AG20443 (cell line): ENCODE data around the gene PRKN.

ENCODE experiments used
- DNase-seq: peaks from one replicate; pipeline ENCODE4 v3.0.0; 2012; ENCODE audit warnings: low spot score, mixed read lengths

The PRKN gene

DNA sequence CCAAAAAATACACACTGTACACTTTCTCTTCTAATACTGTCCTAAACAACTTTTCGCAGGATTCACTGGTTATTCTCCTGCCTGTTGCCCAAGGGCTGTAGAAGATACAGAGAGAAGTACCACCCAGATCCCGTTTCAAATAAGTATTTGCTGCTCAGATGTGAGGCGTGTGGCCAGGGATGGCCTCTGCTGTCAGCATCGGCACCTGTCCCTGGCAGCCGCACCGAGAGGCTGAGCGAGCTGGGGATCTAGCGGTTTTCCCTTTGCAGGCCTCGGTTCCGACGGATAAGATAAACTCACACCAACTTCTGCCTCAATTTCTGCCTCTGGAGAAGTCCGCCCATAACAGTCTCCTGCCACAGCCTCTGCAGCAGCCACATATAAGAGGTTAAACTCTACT, 768.5 kb downstream of the PRKN start:
- no peak for DNase-seq

DNA sequence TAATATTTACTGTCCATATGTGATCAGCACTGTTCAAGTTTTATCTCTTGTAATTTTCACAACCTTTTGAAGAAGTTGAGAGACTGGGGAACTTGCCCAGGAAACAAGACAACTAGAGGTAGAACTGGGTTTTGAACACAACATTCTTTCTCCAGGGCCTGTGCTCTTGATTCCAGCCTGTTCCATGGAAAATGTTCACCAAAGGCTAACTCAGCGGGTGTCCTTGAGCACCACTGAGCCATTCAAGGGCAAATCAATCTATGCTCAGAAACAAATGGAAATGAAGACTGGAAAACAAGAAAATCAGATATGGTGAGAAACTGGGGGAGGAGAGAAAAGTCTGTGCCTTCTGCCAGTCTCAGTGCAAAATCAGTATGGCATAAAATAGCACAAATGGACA, 771.5 kb downstream of the PRKN start:
- DNase-seq, result no peak

DNA sequence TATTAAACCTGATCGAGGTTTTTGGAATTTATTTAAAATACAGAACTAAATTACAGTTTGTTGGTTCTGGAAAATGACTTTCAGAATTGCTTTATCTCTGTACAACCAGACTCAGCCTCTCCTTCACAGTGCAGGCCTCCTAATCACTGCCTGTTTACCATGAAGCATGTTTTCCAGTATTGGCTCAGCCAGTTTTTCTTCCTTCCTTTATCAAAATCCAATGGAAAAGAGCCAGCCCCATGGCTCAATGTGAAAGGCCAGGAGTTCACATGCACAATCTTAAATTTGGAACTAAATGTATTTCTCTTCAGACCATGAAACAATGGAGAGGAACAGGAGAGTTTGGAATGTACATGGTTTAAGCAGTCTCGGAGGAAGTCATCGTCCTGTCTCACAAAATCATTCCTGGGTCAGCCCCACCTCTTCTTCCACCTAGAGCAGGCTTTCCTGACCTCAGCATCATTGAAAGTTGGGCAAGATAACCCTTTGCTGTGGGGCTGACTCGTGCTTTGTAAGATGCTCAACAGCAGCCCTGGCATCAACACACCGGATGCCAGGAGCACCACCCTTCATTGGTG, 772.8 kb downstream of the PRKN start:
- no peak for DNase-seq

DNA sequence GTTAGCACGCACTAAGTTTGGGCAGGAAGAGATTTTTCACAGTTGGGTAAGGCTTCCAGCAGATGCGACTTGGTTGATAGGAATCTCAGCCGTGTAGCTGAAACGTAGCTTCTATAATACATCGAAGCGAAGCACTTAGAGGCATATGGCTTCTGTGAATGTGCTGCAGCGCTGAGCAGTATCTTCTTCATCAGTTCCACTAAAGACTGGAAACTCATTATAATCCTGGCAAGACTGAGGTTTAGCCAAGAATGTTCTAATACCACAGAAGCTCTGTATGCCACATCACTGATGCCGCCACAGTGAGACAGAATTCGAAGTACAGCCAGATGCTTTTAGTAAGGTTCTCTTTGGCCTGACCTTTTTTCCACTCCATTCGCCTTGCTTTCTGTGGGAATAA, 773.5 kb downstream of the PRKN start:
- no peak for DNase-seq

DNA sequence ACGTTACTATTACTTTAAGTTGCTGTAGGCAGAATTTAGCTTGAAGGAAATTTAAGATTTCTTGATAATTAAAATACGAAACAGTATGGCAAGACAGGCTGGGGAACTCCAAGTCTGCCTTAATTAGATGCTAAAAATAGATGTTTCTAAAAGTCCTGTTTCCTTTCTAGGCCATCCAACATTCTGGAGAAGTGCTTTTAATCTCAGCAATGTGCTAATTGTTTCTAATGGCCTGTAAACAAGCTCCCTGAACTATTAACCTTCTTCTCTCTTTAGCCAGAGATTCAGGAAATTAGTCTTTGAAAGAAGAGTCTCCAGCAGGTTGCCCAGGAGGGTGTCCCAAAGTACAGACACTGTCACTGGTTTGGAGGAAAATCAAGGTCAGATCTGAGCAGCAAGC, 776.4 kb downstream of the PRKN start:
- DNase-seq, result no peak

DNA sequence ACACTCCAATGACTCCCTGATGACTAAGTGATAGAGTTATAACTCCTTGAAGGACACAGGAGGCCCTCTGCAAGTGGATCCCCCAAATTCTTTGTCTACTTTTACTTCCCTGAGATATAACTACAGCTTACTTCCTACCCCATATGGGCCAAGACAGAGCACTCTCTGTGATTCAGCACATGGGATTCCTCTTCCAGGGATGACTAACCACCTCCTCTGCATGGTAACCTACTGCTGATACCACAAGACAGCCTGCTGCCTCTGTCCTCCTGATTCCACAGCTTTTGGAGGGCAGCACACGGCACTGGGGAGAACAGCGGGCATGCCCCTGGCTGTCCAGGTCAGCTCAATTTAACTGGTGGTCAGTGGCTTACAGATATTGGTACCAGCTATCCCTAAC, 778.0 kb downstream of the PRKN start:
- peak; percentile 28 for DNase-seq

DNA sequence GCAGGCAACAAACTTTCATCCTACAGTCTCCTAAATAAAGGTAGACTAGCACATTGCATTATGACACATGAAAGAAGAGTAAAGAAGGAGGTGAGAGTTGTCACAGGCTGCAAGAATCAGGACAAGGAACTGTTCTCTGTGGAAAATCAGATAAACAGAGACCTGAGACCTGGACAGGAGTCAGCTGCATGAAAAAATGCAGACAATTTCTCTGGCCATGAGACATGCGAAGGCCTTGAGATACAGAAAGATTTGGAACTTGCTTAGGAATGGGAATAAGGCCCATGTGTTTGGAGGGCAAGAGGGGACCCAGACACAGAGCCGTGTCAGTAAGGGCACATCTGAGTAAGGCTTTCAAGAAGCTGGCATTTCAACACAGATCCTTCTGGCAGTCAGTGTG, 779.1 kb downstream of the PRKN start:
- no peak for DNase-seq

DNA sequence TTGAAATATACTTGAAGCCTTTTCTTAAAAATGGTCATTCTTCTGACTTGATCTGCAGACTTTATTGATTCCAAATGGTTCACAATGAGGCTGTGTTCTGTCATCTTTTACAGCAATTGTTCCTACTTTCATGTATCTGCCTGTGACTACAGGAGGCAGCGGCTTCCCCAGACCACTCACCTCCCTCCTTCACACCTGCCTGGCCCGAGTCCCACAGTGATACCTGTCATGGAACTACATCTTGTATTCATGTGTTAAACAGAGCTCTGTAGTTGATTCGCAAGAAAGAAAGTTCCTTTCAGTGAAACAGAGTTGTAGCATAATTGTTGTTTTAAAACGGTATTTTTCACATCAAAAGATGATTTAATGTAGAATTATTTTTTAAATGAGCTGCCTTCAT, 780.2 kb downstream of the PRKN start:
- no peak for DNase-seq

DNA sequence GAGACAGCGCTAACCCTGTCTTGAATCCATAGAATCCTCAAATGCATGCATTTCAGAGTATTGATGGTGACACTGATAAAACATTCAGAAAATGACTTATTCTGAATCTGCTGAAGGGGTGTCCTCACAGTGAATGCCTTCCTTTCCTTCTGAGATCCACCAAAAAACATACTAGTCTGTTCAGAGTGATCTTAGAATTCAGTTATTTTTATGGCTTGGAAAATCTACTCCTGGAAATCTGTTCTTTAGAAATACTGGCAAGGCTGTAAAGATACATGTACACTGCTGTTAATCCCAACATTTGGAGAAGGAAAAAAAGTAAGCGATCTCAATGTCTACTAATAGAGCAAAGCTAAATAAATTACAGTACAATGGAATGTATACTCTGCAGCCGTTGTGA, 781.1 kb downstream of the PRKN start:
- DNase-seq, result no peak

DNA sequence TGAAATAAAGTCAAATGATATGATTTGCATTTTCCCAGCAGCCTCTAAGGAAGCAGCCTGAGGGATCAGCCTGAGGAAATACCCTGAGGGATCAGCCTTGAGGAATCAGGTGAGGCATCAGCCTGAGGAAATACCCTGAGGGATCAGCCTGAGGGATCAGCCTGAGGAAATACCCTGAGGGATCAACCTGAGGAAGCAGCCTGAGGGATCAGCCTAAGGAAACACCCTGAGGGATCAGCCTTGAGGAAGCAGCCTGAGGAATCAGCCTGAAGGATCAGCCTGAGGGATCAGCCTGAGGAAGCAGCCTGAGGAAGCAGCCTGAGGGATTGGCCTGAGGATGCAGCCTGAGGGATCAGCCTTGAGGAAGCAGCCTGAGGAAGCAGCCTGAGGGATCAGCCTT, 784.0 kb downstream of the PRKN start:
- no peak for DNase-seq

DNA sequence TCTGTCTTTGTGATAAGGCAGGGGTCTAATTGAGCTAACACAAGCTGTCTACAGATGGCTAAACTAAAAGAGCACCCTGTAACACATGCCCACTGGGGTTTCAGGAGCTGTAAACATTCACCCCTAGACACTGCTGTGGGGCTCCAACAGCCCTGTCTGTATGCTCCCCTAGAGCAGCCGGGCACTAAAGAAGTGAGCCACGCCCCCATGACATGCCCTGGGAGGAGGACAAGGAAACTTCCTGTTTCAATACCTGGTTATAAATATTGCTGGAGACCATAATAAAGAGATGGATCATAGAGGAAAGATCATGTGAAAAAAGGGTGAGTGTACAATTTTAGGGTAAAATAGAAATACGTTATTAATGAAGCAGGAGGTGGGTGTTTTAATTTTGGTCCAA, 786.0 kb downstream of the PRKN start:
- no peak for DNase-seq

DNA sequence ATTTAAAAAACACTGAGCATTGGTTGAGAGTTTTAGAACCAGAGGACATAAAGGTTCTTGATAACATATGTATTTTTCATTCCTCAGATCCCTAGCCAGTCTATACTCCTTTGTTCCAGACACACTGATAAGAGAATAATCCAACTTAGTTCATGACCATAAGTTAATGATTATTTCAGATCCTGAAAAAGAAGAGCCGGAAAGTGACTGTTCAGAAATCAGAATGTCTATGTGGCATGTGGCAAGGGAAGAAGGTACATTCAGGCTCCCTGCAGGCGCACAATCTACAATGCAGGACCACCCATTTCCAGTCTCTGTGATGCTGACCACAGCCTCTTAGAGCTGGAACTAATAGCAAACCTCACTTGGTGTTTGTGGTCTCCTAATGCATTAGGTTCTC, 787.0 kb downstream of the PRKN start:
- no peak for DNase-seq

DNA sequence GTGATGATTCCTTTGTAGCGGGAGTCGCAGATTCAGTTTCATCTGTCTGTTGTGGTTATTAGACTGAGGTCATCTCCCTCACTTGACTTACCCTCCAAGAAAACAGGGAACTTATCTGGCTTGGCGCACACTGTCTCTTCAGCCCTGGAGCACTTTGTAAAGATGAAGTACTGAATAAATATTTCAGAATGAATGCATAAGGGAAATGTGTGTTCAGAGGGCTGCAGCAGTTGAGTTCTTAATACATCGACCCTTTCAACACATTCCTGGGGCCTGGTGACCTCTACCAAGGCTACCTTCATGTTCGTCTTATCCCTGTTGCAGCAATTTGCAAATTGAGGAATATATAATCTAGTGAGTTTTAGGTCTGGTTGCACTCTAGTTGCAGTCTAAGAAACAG, 801.2 kb downstream of the PRKN start:
- DNase-seq, result no peak

DNA sequence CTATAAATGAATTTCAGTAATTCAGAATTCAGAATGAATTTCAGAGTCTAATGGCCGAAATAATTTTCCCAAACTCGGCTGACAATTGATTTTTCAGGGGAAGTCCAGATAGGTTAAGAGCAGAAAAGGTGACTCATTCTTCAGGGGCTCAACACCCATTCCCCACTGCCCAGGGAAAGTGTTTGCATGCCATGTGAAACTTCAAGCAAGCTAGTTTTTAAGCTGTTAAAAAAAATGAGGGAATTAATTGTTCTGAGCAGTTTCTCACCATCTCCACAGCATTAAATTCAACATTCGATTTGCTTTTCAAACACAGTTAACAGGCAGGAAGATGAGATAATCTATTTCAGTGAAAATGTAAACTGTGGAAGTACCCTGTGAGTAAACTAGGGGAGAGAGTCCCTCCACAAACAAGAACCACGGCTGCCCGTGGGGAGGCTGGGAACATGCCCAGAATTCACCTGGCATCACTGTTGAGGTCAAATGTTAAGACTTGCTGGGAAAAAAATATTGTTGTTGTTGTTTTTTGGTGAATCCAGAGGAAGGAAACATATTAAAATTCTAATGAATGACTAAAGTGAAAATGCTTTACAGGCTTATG, 803.0 kb downstream of the PRKN start:
- DNase-seq, result no peak

DNA sequence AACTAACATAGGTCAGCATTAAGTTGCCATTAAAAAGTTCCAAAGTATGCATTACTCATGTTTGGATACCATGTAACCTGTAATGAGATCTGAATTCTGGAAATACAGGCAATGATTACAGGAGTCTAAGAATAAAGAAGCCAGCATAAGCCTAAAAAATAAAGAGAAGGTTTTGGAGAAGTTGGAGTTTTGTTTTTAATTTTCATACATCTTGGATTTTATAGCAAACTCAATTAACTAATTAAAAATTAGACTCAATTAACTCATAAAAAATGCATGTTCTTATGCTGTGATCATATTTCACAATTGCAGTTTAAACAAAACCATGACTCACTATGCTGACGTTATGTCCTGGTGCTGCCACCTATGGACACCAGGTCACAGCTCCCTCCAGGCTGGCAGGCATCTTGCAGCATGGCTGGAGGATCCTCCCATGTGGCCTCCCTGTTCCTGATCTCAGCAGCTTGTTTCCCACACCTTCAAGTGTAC, 804.9 kb downstream of the PRKN start:
- DNase-seq, result peak; percentile 56

DNA sequence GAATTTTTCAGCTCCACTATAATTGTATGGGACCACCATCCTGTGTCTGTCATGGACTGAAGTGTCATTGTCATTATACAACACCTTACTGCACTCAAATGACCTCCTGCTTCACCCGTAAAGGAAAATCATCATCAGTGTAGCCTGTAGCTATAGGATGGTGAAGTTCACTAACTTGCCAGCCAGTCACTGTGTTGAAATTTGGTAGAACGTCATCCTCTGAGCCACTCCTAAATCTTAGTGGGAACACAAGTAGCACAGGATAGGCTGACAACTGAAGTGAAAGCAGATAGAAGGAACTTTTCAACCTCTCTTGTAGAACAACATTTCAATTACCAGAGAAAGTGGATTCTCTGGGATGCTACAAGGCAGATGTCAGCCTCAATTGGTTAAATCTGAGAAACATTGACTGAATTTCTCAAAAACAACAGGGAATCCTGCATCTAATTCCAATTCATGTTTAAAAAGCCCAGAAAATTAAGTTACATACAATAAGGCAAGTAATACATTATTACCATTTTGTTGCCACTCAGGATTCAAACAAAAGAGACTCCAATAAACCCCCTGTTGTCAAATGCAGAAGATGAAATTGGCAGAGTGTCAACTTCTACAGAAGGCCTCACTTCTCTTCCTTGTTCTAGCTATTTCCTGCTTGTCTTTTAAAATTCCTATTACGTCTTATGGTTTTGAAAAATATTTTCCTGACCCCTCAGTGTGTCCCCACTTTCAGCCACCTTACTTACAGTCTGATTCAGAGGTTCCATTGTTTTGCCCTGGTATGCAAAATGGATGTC, 805.8 kb downstream of the PRKN start:
- no peak for DNase-seq

DNA sequence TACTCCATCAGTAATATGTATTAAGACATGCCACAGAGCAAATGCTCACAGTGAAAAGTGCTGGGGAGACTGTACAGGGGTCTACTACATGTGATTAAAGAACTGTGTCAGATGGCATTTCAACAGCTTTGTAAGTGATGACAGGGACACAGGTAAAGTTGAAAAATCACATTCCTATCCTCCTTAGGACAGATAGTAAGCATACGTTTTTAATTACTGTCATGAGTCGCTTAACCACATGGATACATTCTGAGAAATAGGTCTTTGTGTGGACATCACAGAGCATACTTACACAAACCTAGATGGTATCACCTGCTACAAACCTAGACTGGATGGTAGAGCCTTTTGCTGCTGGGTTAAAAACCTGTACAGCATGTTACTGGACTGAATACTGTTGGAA, 807.9 kb downstream of the PRKN start:
- no peak for DNase-seq

DNA sequence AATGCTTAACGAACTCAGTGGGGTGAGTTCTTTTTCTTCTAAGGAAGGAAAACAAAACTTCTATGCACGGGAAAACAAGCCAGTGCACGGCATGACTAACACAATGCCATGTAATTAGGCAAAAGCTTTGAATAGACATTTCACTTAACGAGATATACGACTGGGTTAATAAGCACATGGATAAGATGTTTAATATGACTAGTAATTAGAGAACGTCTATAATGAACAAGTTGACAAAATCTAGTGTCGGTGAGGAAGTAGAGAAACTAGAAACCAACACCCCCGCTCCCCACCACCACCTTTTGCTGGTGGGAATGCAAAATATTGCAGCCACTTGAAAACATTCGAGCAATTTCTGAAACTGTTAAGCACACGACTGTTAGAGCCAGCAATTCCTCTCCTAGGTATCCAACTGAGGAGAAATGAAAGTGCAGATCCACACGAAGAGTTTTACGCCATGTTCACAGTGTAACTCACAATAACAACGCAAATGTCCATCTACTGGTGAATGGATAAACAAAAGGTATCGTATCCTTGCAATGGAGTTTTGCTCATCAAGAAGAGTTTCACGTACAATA, 808.8 kb downstream of the PRKN start:
- no peak for DNase-seq

DNA sequence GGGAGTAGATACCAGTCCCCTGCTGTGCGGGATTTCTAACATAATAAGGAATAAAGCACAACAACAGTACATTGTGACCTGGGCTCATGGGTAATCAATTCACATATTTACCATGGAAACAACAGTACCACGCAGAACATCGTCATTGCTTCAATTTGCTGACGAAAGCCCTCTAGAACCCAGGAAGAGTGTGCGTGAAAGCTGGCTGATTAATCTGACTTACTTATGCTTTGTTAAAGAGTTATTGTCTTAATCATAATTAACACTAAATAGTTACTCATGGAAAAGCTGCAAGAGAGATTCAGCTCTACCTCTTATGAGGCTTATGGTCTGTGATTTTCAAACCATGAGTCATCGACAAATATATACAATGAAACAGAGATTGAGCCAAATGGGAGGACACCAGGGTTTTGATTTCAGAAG, 809.4 kb downstream of the PRKN start:
- no peak for DNase-seq

DNA sequence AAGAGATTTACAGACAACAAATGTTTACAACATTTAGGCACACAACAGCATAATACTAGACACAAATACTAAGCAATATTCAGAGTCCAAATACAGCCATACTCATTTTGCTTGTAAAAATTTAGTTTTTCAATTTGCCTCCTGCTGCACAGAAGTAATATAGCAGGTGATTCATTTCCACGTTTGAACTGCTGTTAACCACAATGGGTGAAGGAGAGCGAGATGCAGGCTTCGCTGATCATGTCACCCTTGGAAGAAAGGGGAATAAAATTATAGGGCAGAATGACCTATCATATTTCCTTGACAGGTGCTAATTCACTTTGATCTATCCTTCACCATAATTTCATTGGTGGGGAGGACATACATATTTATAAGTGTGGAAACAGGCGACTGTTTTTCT, 809.9 kb downstream of the PRKN start:
- no peak for DNase-seq

DNA sequence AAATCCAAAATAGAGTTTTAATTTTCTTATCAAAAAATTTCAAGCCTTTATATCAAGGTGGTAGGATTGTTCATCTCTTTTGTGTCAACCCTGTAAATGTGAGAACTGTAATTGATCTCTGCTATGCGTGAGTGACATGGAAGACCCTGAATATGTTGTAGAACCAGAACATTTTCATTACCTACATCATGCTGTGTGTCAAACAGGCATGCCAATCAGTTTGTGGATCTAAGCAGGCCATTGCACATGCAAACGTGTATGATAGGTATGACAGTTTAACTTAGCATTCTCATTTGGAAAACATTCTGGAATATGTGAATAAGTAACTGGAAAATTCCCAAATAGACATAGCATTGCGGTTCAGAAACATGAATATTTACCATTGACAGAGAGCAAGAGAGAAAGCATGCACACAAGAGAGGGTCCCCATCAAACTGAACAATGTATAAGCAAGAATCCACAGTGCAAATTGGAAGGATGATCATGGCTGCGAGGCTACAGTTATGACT, 812.1 kb downstream of the PRKN start:
- DNase-seq, result no peak

DNA sequence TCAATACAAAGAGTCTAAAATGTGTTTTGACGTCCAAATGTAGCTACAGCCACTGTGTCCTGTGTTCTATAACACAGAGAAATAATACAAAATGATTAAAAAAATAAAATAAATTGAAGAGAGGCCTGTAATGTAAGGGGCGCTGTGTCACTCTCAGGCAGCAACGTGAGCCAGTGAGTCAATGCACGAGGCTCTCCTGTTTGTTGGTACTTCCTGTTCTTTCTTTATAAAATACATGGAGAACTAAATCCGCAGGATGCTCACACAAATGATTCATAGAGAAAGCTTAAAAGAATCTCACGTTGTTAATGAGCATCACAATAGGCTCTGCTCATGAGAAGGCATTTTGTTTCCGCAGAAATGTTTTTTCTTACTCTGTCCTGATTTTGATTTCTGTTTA, 818.7 kb downstream of the PRKN start:
- no peak for DNase-seq

DNA sequence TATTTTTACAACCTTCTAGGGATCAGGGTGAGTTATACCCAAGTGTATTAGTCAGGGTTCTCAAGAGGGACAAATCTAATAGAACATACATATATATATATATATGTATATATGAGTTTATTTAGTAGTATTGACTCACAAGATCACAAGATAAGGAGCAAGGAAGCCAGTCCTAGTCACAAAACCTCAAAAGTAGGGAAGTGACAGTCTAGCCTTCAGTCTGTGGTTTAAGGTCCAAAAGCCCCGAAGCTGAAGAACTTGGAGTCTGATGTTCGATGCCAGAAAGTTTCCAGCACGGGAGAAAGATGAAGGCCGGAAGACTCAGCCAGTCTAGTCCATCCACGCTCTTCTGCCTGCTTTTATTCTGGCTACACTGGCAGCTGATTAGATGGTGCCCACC, 821.0 kb downstream of the PRKN start:
- DNase-seq, result no peak
